T47D (cell line): Measurements from ENCODE around the gene CLCN2.
A peak's percentile ranks its signal among the peaks of the same experiment; 100 is the strongest.

Experiments
- DNase-seq, 2 experiments: peaks; one replicate each; pipeline versions ENCODE4 v3.0.0 to v3.0.0-alpha.2; 2011 to 2012; ENCODE audit warnings: low read depth in 1 of 2, low spot score in 1 of 2
- JUND ChIP-seq: IDR thresholded peaks from 2 replicates; pipeline ENCODE4 v1.6.1; 2012; ENCODE audit warnings: low read depth
- in situ Hi-C: cut with HindIII; loops from 2 replicates; pipeline ENCODE4 v1.10.0; 2016; ENCODE audit warnings: low sequenced_read_pairs, low pct_unique_long_range_greater_than_20kb

CLCN2 gene

GRCh38 chr3:184352897-184353545 lies 8.4 kb downstream of the CLCN2 start:
- in situ Hi-C loops, result no loop called here
- no peak for DNase-seq
- no peak for TF ChIP-seq JUND

- no peak for DNase-seq
- in situ Hi-C loops, result no loop called here
- no peak for TF ChIP-seq JUND
These were observed 9.1 kb downstream of the CLCN2 start for GRCh38 chr3:184352149-184352785.

GRCh38 chr3:184351511-184352148 lies 9.8 kb downstream of the CLCN2 start:
- in situ Hi-C loops, result no loop called here
- no peak for TF ChIP-seq JUND
- no peak for DNase-seq

- in situ Hi-C loops, result no loop called here
- no peak for TF ChIP-seq JUND
- DNase-seq, result no peak
These were observed 10.8 kb downstream of the CLCN2 start for GRCh38 chr3:184350618-184351017.

- in situ Hi-C loops, result no loop called here
- no peak for TF ChIP-seq JUND
- no peak for DNase-seq
These were observed 11.6 kb downstream of the CLCN2 start for GRCh38 chr3:184349563-184350470.

GRCh38 chr3:184348057-184348382 lies 13.4 kb downstream of the CLCN2 start:
- DNase-seq, result no peak
- TF ChIP-seq JUND, result no peak
- in situ Hi-C loops, result no loop called here

GRCh38 chr3:184347321-184348056 lies 13.9 kb downstream of the CLCN2 start:
- no peak for TF ChIP-seq JUND
- no peak for DNase-seq
- in situ Hi-C loops, result no loop called here

- no peak for TF ChIP-seq JUND
- DNase-seq, result no peak
- in situ Hi-C loops, result no loop called here
These were observed 14.8 kb downstream of the CLCN2 start for GRCh38 chr3:184346480-184347190.

GRCh38 chr3:184345317-184346144 lies 15.9 kb downstream of the CLCN2 start:
- in situ Hi-C loops, result no loop called here
- peak; percentile 97 to 99 for DNase-seq
- no peak for TF ChIP-seq JUND

- DNase-seq, result no peak
- in situ Hi-C loops, result no loop called here
These were observed 16.7 kb downstream of the CLCN2 start for GRCh38 chr3:184344579-184345316.

More at GRCh38 chr3:184344579-184345316, 16.7 kb downstream of the CLCN2 start:
- TF ChIP-seq JUND, result no peak
